Activated naive CD8-positive, alpha-beta T cell treated with anti-CD3 and anti-CD28 coated beads, Interleukin-2, amount 10 ng/mL, durations not matched to agents 7 days and 5 days (primary cell): ENCODE data around the gene GAPDH. TPM values are rescaled to one million over a fixed set of nuclear protein-coding genes. Genes with fewer than 3 reads are reported as not detected.

Experiments
- ATAC-seq: fragments of 150-1000 bp; cut with Tn5 transposase; one replicate; pipeline ENCODE4 v1.10.0; 2021; ENCODE audit warnings: low read depth, moderate library complexity
- POLR2A ChIA-PET: fragments of 350-600 bp; sonication (Branson Sonifier 250); formaldehyde crosslinking; loops from one replicate; lab custom pipeline; 2021; ENCODE audit warnings: antibody characterized with exemption; lab: Charles Lee
- DNase-seq: peaks from one replicate; pipeline ENCODE4 v3.0.0; 2021
- H3K27ac Mint-ChIP-seq: one replicate; pipeline ENCODE4 v1.8.0; 2022; ENCODE audit warnings: mild to moderate bottlenecking, mixed read lengths
- H3K27me3 Mint-ChIP-seq: one replicate; pipeline ENCODE4 v1.8.0; 2022; ENCODE audit warnings: mild to moderate bottlenecking, moderate library complexity, mixed read lengths
- H3K36me3 Mint-ChIP-seq: one replicate; pipeline ENCODE4 v1.8.0; 2021; ENCODE audit warnings: mild to moderate bottlenecking, mixed read lengths
- H3K4me1 Mint-ChIP-seq: one replicate; pipeline ENCODE4 v1.8.0; 2021; ENCODE audit warnings: mixed read lengths
- H3K4me3 Mint-ChIP-seq: one replicate; pipeline ENCODE4 v1.8.0; 2022; ENCODE audit warnings: mild to moderate bottlenecking, moderate library complexity, mixed read lengths
- H3K9me3 Mint-ChIP-seq: one replicate; pipeline ENCODE4 v1.8.0; 2021; ENCODE audit warnings: mixed read lengths
- total RNA-seq, 2 experiments: library from RNA; stranded (reverse); gene quantifications; one replicate each; pipeline ENCODE4 v1.2.3, GENCODE V29; 2021

The GAPDH gene
- total RNA-seq, 2 experiments from 2014 or later: 4,618 to 4,824 TPM

DNA sequence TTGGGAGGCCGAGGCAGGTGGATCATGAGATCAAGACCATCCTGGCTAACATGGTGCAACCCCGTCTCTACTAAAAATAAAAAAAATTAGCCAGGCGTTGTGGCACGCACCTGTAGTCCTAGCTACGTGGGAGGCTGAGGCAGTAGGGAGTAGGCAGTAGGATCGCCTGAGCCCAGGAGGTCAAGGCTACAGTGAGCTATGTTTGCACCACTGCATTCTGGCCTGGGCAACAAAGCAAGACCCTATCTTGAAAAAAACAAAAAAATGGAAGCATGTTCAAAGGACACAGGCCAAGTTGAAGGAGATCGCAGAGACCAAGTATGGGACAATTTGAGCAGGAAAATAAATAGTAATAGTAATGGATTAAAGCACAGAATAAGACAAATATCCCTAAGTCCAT is 26.2 kb upstream of the GAPDH start:
- Mint-ChIP-seq H3K27me3 (no peaks in the 10 kb centered on the region), H3K27ac (no peak overlapping the region), H3K4me1 (peaks cover 6% of the 10 kb centered on the region), H3K9me3 (no peaks in the 10 kb centered on the region), H3K4me3 (no peak overlapping the region), H3K36me3 (peaks cover 37% of the 10 kb centered on the region)
- DNase-seq: no peak
- POLR2A ChIA-PET: interaction anchor here (0.7 to 1.1 kb wide), 4 partner anchors 26 to 215 kb away, joined by 3 read pairs; partner anchors contain the start of gene GAPDH
- no peak for ATAC-seq

DNA sequence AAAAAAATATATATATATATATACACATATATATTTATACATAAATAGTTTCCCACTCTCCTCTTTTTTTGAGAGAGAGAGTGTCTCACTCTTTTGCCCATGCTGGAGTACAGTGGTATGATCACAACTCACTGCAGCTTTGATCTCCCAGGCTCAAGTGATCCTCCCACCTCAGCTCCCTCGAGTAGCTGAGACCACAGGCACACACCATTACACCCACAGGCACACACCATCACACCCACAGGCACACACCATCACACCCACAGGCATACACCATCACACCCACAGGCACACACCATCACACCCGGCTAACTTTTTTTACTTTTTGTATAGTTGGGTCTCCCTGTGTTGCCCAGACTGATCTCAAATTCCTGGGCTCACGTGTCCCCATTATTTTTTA is 14.1 kb upstream of the GAPDH start:
- ATAC-seq: peak; percentile 22
- no peak for DNase-seq
- Mint-ChIP-seq H3K4me1 (peaks cover 7% of the 10 kb centered on the region), H3K36me3 (peaks cover 63% of the 10 kb centered on the region), H3K9me3 (peaks cover 2% of the 10 kb centered on the region), H3K27me3 (no peaks in the 10 kb centered on the region), H3K4me3 (no peak overlapping the region), H3K27ac (peak overlapping the region; percentile 68)
- POLR2A ChIA-PET: interaction anchor here (0.7 kb wide), 1 partner anchor 9 kb away, joined by 3 read pairs; no protein-coding TSS in a partner anchor

DNA sequence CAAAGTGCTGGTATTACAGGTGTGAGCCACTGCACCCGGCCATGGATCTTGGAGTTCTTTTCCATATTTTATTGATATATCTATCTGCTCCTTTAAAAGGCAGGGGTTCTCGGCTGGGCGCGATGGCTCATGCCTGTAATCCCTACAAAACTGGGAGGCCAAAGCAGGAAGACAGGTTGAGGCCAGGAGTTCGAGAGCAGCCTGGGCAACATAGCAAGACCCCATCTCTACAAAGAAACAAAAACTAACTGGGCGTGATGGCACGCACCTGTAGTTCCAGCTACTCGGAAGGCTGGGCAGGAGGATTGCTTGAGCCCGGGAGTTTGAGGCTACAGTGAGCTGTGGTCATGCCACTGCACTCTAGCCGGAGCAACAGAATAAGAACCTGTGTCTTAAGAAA is 12.1 kb upstream of the GAPDH start:
- peaks cover 7% of the 10 kb centered on the region for H3K4me1 Mint-ChIP-seq
- H3K27ac Mint-ChIP-seq: no peak overlapping the region
- ATAC-seq: no peak
- no peaks in the 10 kb centered on the region for H3K27me3 Mint-ChIP-seq
- no peak for DNase-seq
- H3K4me3 Mint-ChIP-seq: no peak overlapping the region
- H3K36me3 Mint-ChIP-seq: peaks cover 58% of the 10 kb centered on the region
- POLR2A ChIA-PET: interaction anchor here (2.2 kb wide), 1 partner anchor 10 kb away, joined by 9 read pairs; no protein-coding TSS in a partner anchor
- no peaks in the 10 kb centered on the region for H3K9me3 Mint-ChIP-seq

DNA sequence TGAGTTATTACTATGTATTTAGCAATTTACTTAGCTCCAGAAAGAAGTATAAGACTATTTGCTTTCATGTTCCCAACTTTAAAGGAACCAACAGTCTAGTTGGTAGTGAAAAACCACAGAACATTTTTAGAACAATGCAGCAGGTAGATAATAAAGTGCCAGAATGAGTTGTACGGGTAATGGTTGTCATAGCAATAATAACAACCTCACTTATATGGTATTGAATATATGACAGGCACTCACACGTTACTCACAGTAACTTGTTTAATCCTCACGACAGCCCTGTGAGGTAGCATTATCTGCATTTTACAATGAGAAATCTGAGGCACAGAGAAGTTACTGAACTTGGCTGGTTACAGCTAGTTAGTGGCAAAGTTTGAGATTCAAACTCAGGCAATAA is 10.6 kb upstream of the GAPDH start:
- H3K4me1 Mint-ChIP-seq: peaks cover 4% of the 10 kb centered on the region
- POLR2A ChIA-PET: interaction anchor here (2.2 kb wide), 1 partner anchor 9 kb away, joined by 9 read pairs; no protein-coding TSS in a partner anchor
- no peak overlapping the region for H3K4me3 Mint-ChIP-seq
- H3K27me3 Mint-ChIP-seq: no peaks in the 10 kb centered on the region
- DNase-seq (no peak), ATAC-seq (no peak)
- H3K27ac Mint-ChIP-seq: no peak overlapping the region
- no peaks in the 10 kb centered on the region for H3K9me3 Mint-ChIP-seq
- peaks cover 57% of the 10 kb centered on the region for H3K36me3 Mint-ChIP-seq

DNA sequence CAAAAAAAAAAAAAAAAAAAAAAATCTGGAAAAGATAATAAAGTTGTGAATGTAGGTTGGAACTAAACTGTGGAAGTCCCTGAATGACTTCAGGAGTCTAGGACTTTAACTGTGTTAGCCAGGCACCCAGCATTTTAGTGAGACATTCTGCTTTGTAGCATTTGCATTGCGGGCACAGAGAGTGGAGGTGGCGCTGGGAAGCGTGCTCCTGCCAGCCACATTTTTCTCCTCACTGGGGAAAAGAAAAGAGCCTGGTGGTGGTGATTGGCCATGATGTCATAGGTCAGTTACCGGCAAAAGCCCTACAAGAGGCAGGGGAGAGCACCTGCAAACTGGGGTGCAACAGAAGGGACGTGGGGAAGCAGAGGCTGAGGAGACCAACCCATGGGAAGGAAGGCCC is 9.7 kb upstream of the GAPDH start:
- Mint-ChIP-seq H3K4me3 (no peak overlapping the region), H3K27me3 (no peaks in the 10 kb centered on the region), H3K9me3 (no peaks in the 10 kb centered on the region), H3K36me3 (peaks cover 60% of the 10 kb centered on the region), H3K27ac (no peak overlapping the region), H3K4me1 (peaks cover 5% of the 10 kb centered on the region)
- no peak for ATAC-seq
- POLR2A ChIA-PET: interaction anchor here (0.6 to 2.2 kb wide), 2 partner anchors 8 to 27 kb away, joined by 4 to 9 read pairs; no protein-coding TSS in a partner anchor
- no peak for DNase-seq

DNA sequence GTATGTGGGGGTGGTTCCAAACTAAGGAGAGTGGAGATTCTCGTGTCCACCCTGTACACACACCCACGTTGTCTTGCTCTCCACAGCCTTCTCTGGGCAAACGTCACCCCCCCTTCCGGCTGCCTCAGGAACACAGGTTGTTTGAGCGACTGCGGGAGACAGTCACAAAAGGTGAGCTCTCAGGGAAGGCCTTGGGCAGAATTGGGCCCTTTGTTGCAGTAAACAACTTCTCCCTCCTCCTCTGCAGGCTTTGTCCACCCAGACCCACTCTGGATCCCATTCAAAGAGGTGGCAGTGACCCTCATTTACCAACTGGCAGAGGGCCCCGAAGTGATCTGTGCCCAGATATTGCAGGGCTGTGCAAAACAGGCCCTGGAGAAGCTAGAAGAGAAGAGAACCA is 8.1 kb upstream of the GAPDH start:
- peaks cover 8% of the 10 kb centered on the region for H3K4me1 Mint-ChIP-seq
- no peak overlapping the region for H3K27ac Mint-ChIP-seq
- DNase-seq (no peak), ATAC-seq (no peak)
- H3K27me3 Mint-ChIP-seq: no peaks in the 10 kb centered on the region
- POLR2A ChIA-PET: interaction anchor here (1.8 kb wide), 1 partner anchor 8 kb away, joined by 4 read pairs; the partner anchor contains the start of gene GAPDH
- H3K9me3 Mint-ChIP-seq: no peaks in the 10 kb centered on the region
- peaks cover 66% of the 10 kb centered on the region for H3K36me3 Mint-ChIP-seq
- no peak overlapping the region for H3K4me3 Mint-ChIP-seq

DNA sequence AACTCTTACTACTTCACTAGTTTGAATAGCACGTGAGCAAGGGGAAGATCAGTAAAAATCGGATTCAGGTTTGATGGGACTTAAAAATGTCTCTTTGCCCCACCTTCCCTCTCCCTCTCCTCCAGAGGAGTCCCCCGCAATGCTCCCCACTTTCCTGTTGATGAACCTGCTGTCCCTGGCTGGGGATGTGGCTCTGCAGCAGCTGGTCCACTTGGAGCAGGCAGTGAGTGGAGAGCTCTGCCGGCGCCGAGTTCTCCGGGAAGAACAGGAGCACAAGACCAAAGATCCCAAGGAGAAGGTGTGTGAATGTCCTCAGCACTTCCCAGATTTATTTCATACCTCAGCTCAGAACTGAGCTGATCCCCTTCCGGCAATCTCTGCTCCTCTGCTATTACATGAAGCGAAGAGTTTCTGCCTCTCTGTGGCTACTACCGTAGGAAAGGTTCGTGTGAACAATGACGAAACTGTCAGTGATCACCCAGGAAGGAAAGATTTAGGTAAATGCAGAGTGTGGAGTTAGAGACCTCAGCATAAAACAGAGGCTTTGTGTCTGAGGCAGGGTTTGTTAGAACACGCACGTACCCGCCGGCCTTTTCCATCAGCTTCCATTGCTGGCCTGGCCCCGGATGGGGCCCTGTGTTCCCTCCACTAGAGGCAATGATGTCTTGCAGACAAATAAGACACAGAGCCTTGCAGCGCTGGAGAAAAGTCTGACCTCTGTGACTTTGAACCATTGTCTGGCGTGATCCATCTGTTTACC is 7.4 kb upstream of the GAPDH start:
- H3K9me3 Mint-ChIP-seq: no peaks in the 10 kb centered on the region
- H3K36me3 Mint-ChIP-seq: peaks cover 62% of the 10 kb centered on the region
- H3K4me3 Mint-ChIP-seq: no peak overlapping the region
- H3K27me3 Mint-ChIP-seq: no peaks in the 10 kb centered on the region
- ATAC-seq: no peak
- H3K4me1 Mint-ChIP-seq: peaks cover 10% of the 10 kb centered on the region
- no peak for DNase-seq
- no peak overlapping the region for H3K27ac Mint-ChIP-seq
- POLR2A ChIA-PET: interaction anchor here (1.8 kb wide), 1 partner anchor 7 kb away, joined by 4 read pairs; the partner anchor contains the start of gene GAPDH

DNA sequence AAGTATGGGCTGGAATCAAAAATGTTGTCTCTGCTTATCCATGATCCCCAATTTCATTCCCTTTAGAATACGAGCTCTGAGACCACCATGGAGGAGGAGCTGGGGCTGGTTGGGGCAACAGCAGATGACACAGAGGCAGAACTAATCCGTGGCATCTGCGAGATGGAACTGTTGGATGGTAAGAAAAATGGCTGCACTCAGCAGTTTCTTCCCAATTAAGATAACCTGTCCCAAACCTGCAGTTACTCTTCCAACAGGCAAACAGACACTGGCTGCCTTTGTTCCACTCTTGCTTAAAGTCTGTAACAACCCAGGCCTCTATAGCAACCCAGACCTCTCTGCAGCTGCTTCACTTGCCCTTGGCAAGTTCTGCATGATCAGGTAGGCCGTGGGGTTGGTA is 6.6 kb upstream of the GAPDH start:
- ATAC-seq: no peak
- DNase-seq: no peak
- Mint-ChIP-seq H3K4me1 (peaks cover 17% of the 10 kb centered on the region), H3K9me3 (no peaks in the 10 kb centered on the region), H3K27ac (no peak overlapping the region), H3K27me3 (no peaks in the 10 kb centered on the region), H3K36me3 (peaks cover 64% of the 10 kb centered on the region), H3K4me3 (no peak overlapping the region)
- POLR2A ChIA-PET: no interaction called here

DNA sequence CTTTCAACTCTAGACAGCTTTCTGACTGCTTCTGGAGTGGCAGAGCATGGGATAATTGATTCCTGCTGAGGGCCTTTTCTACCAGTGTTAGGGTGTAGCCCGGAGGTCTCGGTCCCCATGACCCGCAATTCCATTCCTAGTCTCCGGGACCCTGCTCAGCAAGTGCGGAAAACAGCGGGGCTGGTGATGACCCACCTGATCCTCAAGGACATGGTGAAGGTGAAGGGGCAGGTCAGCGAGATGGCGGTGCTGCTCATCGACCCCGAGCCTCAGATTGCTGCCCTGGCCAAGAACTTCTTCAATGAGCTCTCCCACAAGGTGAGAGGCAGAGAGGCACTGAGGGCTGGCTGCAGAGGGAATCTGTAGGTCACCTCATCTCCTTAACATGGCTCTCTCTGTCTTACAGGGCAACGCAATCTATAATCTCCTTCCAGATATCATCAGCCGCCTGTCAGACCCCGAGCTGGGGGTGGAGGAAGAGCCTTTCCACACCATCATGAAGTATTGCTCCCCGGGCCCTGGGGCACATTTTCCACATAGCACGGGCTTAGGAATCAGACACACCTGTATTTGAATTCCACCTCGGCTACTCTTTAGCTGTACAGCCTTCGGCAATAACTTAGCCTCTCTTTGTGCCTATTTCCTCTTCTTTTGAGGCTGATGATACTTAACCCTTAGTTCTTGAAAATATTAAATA is 5.6 kb upstream of the GAPDH start:
- H3K27me3 Mint-ChIP-seq: no peaks in the 10 kb centered on the region
- H3K36me3 Mint-ChIP-seq: peaks cover 61% of the 10 kb centered on the region
- no peak for ATAC-seq
- POLR2A ChIA-PET: interaction anchor here (0.7 to 1.4 kb wide), 5 partner anchors 9 to 14 kb away, joined by 3 to 4 read pairs (median 3); no protein-coding TSS in a partner anchor
- no peak overlapping the region for H3K27ac Mint-ChIP-seq
- no peaks in the 10 kb centered on the region for H3K9me3 Mint-ChIP-seq
- peaks cover 19% of the 10 kb centered on the region for H3K4me1 Mint-ChIP-seq
- no peak overlapping the region for H3K4me3 Mint-ChIP-seq
- no peak for DNase-seq

DNA sequence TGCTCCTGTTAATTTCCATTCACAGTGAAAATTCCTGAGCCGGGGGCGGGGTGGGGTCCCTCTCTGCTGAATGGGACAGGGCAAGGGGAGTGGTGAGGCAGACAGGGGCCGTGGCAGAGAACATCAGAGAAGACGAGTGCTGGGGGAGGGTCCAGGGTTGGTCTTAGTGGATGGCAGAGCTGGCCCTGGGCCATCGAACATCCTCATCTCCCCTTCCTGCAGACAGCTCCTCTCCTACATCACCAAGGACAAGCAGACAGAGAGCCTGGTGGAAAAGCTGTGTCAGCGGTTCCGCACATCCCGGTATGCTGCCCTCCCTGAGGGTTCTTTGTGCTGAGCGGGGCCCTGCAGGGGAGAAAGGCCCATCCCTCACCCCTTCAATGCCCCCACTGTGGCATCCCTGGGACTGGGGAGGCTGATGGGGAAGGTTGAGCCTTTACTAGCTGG is 5.0 kb upstream of the GAPDH start:
- POLR2A ChIA-PET: interaction anchor here (0.7 to 1.4 kb wide), 5 partner anchors 8 to 14 kb away, joined by 3 to 4 read pairs (median 3); no protein-coding TSS in a partner anchor
- no peak overlapping the region for H3K27ac Mint-ChIP-seq

DNA sequence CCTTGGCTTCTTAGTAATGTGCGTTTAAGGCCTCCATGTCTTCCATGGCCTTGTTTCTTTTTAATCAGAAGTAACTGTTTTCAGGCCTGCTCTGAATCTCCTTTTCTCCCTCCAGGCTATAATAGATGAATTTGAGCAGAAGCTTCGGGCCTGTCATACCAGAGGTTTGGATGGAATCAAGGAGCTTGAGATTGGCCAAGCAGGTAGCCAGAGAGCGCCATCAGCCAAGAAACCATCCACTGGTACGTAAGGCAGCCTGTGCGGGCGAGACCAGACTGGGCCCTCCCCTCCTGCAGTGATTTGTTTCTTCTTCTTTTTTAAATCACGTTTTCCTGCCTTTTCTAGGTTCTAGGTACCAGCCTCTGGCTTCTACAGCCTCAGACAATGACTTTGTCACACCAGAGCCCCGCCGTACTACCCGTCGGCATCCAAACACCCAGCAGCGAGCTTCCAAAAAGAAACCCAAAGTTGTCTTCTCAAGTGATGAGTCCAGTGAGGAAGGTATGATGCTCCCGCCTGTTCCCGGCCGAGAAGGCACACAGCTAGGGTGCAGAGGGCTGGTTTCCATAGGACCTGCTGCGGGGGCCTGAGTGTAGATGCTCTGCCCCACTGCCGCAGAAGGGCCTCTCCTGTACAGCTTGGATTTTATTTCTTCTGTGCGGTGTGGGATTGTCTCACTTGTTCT is 3.6 kb upstream of the GAPDH start:
- ATAC-seq (no peak), DNase-seq (no peak)
- no peaks in the 10 kb centered on the region for H3K27me3 Mint-ChIP-seq
- peak overlapping the region; percentile 66 for H3K27ac Mint-ChIP-seq
- peaks cover 19% of the 10 kb centered on the region for H3K4me1 Mint-ChIP-seq
- H3K4me3 Mint-ChIP-seq: peak overlapping the region; percentile 20
- H3K9me3 Mint-ChIP-seq: no peaks in the 10 kb centered on the region
- peaks cover 59% of the 10 kb centered on the region for H3K36me3 Mint-ChIP-seq
- POLR2A ChIA-PET: no interaction called here

More for the DNA sequence above, 5.0 kb upstream of the GAPDH start:
- DNase-seq (no peak), ATAC-seq (no peak)
- Mint-ChIP-seq H3K9me3 (no peaks in the 10 kb centered on the region), H3K4me3 (no peak overlapping the region), H3K27me3 (no peaks in the 10 kb centered on the region), H3K4me1 (peaks cover 19% of the 10 kb centered on the region), H3K36me3 (peaks cover 60% of the 10 kb centered on the region)

DNA sequence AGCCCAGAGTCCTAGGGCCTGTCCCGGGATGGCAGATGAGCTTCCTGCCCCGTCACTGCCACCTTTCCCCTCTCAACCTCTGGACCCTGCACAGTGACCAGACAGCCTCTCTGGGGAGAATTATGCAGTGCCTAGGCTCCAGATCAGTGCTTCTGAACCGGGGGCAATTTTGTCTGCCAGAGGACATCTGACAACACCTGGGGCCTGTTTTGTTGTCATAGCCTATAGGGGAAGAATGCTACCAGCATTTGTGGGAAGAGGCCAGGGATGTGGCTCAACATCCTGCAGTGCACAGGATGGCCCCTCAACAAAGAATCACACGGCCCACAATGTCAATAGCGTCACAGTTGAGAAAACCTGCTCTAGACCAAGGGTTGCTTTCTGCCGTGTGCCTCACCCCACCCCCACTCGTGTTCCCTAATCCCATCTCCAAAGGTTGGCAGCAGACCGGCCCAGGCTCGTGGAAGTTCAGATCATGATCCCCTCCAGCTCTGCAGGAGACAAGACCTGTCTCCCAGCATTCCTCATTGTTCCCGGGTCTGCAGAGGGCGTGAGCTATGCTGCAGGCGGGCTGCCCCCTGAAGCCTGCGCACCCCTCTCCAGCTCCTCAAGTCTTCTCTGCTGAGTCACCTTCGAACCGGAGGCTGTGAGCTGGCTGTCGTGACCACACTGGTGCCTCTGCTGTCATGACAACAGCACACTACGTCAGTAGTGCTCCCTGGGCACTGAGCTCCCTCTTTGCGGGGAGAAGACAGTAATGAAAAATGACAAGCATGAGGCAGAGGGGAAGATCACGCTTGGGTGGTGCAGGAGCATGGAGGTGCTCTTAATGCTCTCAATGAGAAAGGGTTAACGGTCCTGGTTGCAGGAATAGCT is 2.0 kb upstream of the GAPDH start:
- Mint-ChIP-seq H3K36me3 (peaks cover 64% of the 10 kb centered on the region), H3K4me3 (peak overlapping the region; percentile 100), H3K9me3 (no peaks in the 10 kb centered on the region), H3K27me3 (no peaks in the 10 kb centered on the region), H3K4me1 (peaks cover 28% of the 10 kb centered on the region), H3K27ac (peak overlapping the region; percentile 98)
- POLR2A ChIA-PET: interaction anchor here (0.6 to 2.4 kb wide), 30 partner anchors 9 to 319 kb away, joined by 3 to 23 read pairs (median 4); partner anchors contain the start of genes CDCA3, CHD4, COPS7A and IFFO1
- DNase-seq: peak; percentile 72
- ATAC-seq: peak; percentile 41
